Upper lobe of left lung (tissue), 6 donors: ENCODE measurements around the gene ZCCHC7. TPM values are rescaled to one million over a fixed set of nuclear protein-coding genes. Genes with fewer than 3 reads are reported as not detected.

Experiments
- ATAC-seq, 2 donors: fragments of 200-7000 bp; cut with Tn5 transposase; one replicate each; pipeline ENCODE4 v1.9.1; 2022; ENCODE audit warnings: mild to moderate bottlenecking in 2 of 2, moderate library complexity in 2 of 2; ENCODE audit not compliant: low FRiP score in 2 of 2
- DNase-seq, 2 donors: peaks; one replicate each; pipeline ENCODE4 v3.0.0-alpha.2; 2019 to 2020
- H3K27ac ChIP-seq, 4 donors: fragments of 200-600 bp; sonication (generic); one replicate each; pipeline ENCODE4 v1.5.1; 2016 to 2019
- H3K27me3 ChIP-seq, 4 donors: fragments of 200-600 bp; sonication (generic); one replicate each; pipeline ENCODE4 v1.5.1; 2017 to 2019
- H3K36me3 ChIP-seq, 4 donors: fragments of 200-600 bp; sonication (generic); one replicate each; pipeline ENCODE4 v1.5.1; 2016 to 2019
- H3K4me1 ChIP-seq, 4 donors: fragments of 200-600 bp; sonication (generic); one replicate each; pipeline ENCODE4 v1.5.1; 2018 to 2019
- H3K4me3 ChIP-seq, 4 donors: fragments of 200-600 bp; sonication (generic); one replicate each; pipeline ENCODE4 v1.5.1; 2017 to 2019; ENCODE audit warnings: mild to moderate bottlenecking in 2 of 4, moderate library complexity in 1 of 4
- H3K9me3 ChIP-seq, 4 donors: fragments of 200-600 bp; sonication (generic); one replicate each; pipeline ENCODE4 v1.5.1; 2018 to 2019
- CTCF ChIP-seq, 6 experiments: fragments of 450-650 bp in 4 of 6; fragments of 200-600 bp in 2 of 6; sonication (generic) in 2 of 6; IDR thresholded peaks; one replicate each; pipeline ENCODE4 v1.5.1; 2016 to 2019; ENCODE audit warnings: antibody characterized with exemption in 6 of 6
- EP300 ChIP-seq, 4 donors: sonication (generic); formaldehyde crosslinking; IDR thresholded peaks; one replicate each; pipeline ENCODE4 v1.5.1; 2017; ENCODE audit warnings: antibody characterized with exemption in 4 of 4, control low read depth in 2 of 4
- POLR2A ChIP-seq, 4 donors: fragments of 450-650 bp; IDR thresholded peaks; one replicate each; pipeline ENCODE4 v1.5.1; 2016 to 2017; ENCODE audit warnings: antibody characterized with exemption in 4 of 4, mild to moderate bottlenecking in 2 of 4
- POLR2AphosphoS5 ChIP-seq, 2 donors: sonication (generic); formaldehyde crosslinking; IDR thresholded peaks; one replicate each; pipeline ENCODE4 v1.5.1; 2017; ENCODE audit warnings: antibody characterized with exemption in 2 of 2
- WGBS, 2 donors: methylation state at CpG; one replicate each; pipeline ENCODE4 v1.1.5; 2017 to 2018; 5-methylcytosine and 5-hydroxymethylcytosine counted together
- total RNA-seq, 6 donors: library from RNA; depleted of rRNA in 4 of 6; stranded (reverse); fragments of >200 nt in 4 of 6; gene quantifications; one replicate each; pipeline versions ENCODE4 v1.1.0 to v1.2.1, GENCODE V29; 2016 to 2021
- donor health status: DM: no; HTN: no; CAD: no; lungs with moderate emphysema.
- donor health status: DM: no; HTN: yes; CAD: no; lungs with severe emphysema.

ZCCHC7 gene
- total RNA-seq, 6 donors from 2014 or later, result 11.1 to 44.0 (median 18.7) TPM

GRCh38 chr9:37336150-37336549 lies 215.8 kb downstream of the ZCCHC7 start:
- Histone ChIP-seq H3K27ac (no peak overlapping the region), H3K4me3 (no peak overlapping the region), H3K9me3 (no peaks in the 10 kb centered on the region), H3K4me1 (no peaks in the 10 kb centered on the region), H3K36me3 (no peaks in the 10 kb centered on the region), H3K27me3 (no peaks in the 10 kb centered on the region)
- no peak for ATAC-seq
- no peak for TF ChIP-seq CTCF (IDR thresholded peaks at IDR 0.05)
- 80 to 87% methylated on average over 3 of the region's 3 CpGs for WGBS, 2 donors
- DNase-seq, result no peak

- DNase-seq, result no peak
- Histone ChIP-seq H3K4me3 (no peak overlapping the region), H3K9me3 (no peaks in the 10 kb centered on the region), H3K27me3 (no peaks in the 10 kb centered on the region), H3K27ac (no peak overlapping the region), H3K4me1 (no peaks in the 10 kb centered on the region), H3K36me3 (no peaks in the 10 kb centered on the region)
- WGBS, 2 donors, result 79 to 81% methylated on average over 7 of the region's 7 CpGs
- no peak for ATAC-seq
- TF ChIP-seq POLR2AphosphoS5 (IDR thresholded peaks at IDR 0.05) (no peak), CTCF (IDR thresholded peaks at IDR 0.05) (no peak), EP300 (IDR thresholded peaks at IDR 0.05) (no peak)
Observed at GRCh38 chr9:37337301-37337890, 217.0 kb downstream of the ZCCHC7 start.

GRCh38 chr9:37338218-37338617 lies 217.8 kb downstream of the ZCCHC7 start:
- H3K27ac ChIP-seq, result no peak overlapping the region
- WGBS, 2 donors, result 56 to 63% methylated on average over 4 of the region's 4 CpGs
- no peak for TF ChIP-seq POLR2A (IDR thresholded peaks at IDR 0.05)
- no peak for TF ChIP-seq POLR2AphosphoS5 (IDR thresholded peaks at IDR 0.05)
- TF ChIP-seq CTCF (IDR thresholded peaks at IDR 0.05), result no peak
- TF ChIP-seq EP300 (IDR thresholded peaks at IDR 0.05), result no peak
- no peaks in the 10 kb centered on the region for H3K36me3 ChIP-seq
- ATAC-seq, result no peak
- no peak overlapping the region for H3K4me3 ChIP-seq
- no peaks in the 10 kb centered on the region for H3K9me3 ChIP-seq
- no peak for DNase-seq
- H3K27me3 ChIP-seq, result no peaks in the 10 kb centered on the region
- H3K4me1 ChIP-seq, result no peaks in the 10 kb centered on the region

GRCh38 chr9:37339923-37340322 lies 219.5 kb downstream of the ZCCHC7 start:
- Histone ChIP-seq H3K27ac (no peak overlapping the region), H3K27me3 (no peaks in the 10 kb centered on the region), H3K4me3 (no peak overlapping the region), H3K4me1 (no peaks in the 10 kb centered on the region), H3K9me3 (no peaks in the 10 kb centered on the region), H3K36me3 (no peaks in the 10 kb centered on the region)
- TF ChIP-seq POLR2AphosphoS5 (IDR thresholded peaks at IDR 0.05), result no peak
- no peak for TF ChIP-seq EP300 (IDR thresholded peaks at IDR 0.05)
- no peak for TF ChIP-seq CTCF (IDR thresholded peaks at IDR 0.05)
- TF ChIP-seq POLR2A (IDR thresholded peaks at IDR 0.05), result no peak
- ATAC-seq (no peak), DNase-seq (no peak)
- WGBS, 2 donors, result 94 to 95% methylated on average over 4 of the region's 4 CpGs

- no peaks in the 10 kb centered on the region for H3K9me3 ChIP-seq
- WGBS, 2 donors, result 39 to 48% methylated on average over 1 of the region's 1 CpG
- H3K27ac ChIP-seq, result no peak overlapping the region
- H3K36me3 ChIP-seq, result no peaks in the 10 kb centered on the region
- H3K27me3 ChIP-seq, result no peaks in the 10 kb centered on the region
- no peak for DNase-seq
- TF ChIP-seq POLR2A (IDR thresholded peaks at IDR 0.05) (no peak), POLR2AphosphoS5 (IDR thresholded peaks at IDR 0.05) (no peak)
- ATAC-seq, result no peak
- H3K4me3 ChIP-seq, result no peak overlapping the region
- no peaks in the 10 kb centered on the region for H3K4me1 ChIP-seq
Observed at GRCh38 chr9:37340961-37341360, 220.6 kb downstream of the ZCCHC7 start.
